GM04504 (cell line): Measurements from ENCODE around the gene NTN1.

Experiments used
- DNase-seq: peaks from one replicate; pipeline ENCODE4 v3.0.0-alpha.2; 2012; ENCODE audit warnings: low read depth

NTN1 gene

DNA sequence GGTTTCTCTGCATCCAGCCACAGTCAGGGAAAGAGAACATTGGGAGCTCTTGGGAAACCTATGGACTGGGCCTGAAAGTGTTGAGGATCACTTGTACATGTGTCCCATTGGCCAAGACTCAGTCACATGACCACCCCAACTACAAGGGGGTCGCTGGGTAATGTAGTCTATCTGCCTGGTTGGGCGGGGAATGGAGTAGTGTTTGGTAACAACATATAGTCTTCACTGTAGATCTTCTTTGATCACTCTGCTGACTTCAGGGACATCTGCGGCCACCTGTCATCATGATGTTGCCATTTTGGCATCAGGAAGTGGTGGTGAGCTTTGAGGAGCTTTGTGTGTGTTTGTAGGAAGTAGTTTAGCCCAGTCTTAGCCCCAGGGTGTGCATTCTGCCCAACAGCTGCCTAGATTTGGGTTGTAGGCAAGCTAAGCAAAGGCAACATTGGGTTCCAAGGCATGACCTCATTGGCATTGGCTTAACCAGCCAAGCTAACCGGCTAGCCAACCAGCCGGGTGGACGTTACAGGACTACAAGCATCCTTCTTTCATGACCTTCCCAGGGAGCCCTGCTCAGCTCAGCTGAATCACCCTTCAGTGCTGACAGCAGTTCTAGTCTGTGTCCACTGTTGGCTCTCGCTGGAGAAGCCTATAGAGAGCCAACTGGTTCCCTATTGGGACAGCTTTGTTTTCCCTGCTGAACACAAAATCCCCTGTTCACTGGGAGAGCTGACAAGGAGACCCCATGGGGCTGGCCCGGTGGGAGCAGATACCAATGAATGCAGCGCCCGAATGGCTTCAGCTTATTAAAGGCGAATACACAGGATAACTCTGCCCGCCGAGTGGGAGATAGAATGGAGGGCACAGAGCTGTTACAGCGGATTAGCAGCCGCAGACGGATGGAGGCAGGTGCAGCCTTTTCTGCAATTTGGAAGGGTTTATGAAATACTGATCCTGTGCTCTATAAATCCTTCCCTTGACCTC lies 178.6 kb downstream of the NTN1 start:
- DNase-seq: no peak

DNA sequence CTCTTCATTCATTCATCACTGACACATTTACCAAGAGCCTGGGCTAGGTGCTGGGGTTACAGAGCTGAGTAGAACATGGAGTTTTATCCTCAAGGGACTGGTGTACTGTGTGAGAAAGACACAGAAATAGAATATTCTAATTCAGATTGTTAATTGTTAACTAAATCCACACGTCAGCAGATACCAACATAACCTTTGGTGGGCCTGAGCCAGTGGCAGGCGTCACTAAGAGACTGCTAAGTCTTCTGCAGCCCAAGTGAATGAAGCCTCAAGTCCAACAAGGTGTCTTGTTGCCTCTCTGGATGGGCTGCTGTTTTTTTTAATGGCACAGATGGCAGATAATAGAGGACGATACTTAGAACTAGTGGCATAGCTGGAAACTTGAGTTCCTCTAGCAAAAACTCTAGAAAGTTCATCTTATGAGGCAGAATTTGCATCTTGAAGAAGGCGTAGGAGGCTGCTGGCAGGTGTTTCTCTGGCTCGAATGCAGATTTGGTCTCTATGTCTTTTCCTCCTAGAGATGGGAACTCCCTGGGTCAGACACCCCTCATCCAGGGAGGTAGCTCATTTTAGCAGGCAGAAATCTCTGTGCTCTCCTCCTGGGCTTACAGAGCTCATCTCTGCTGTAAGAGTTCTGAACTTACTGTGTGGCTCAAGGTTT lies 179.5 kb downstream of the NTN1 start:
- no peak for DNase-seq

DNA sequence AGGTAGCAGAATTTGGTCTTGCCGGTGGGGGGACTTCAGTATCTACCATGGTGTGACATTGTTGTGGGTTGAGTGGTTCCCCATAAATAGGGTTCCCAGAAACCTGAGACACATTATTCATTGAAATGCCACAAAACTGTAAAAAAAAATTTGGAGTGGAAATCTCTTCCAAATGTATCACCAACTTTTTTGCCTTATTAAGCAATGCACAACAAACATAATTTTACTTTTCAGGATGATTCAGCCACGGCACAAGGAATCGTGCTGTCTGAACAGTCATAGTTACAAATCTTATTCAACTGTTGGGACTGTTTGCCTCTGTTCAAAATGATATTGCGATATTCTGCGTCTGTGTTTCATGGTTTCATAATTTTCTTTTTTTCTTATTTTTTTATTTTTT lies 181.2 kb downstream of the NTN1 start:
- DNase-seq: peak; percentile 10

DNA sequence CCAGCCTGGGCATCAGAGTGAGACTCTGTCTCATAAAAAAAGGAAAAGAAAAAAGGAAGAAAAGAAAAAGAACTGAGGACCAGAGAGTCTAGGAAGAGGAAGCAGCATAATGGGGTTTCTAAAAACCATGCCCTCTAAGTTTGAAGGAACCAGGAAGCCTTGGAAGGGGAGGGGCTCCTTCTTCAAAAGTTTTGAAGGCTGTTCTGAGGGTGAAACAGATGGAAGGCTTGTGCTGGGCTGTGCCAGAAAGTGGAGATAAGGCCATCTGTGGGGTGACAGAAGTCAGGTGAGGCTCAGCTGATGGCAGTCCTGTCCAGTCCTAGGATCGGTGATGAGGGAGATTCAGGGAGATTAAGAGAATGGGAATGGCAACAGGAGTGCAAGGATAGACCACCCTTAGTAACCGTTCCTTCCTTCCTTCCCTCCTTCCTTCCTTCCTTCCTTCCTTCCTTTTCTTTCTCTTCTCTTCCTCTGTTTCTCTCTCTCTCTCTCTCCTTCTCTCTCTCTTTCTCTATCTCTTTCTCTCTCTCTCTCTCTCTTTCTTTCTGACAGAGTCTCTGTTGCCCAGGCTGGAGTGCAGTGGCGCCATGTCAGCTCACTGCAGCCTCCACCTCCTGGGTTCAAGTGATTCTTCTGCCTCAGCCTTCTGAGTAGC lies 182.6 kb downstream of the NTN1 start:
- no peak for DNase-seq

DNA sequence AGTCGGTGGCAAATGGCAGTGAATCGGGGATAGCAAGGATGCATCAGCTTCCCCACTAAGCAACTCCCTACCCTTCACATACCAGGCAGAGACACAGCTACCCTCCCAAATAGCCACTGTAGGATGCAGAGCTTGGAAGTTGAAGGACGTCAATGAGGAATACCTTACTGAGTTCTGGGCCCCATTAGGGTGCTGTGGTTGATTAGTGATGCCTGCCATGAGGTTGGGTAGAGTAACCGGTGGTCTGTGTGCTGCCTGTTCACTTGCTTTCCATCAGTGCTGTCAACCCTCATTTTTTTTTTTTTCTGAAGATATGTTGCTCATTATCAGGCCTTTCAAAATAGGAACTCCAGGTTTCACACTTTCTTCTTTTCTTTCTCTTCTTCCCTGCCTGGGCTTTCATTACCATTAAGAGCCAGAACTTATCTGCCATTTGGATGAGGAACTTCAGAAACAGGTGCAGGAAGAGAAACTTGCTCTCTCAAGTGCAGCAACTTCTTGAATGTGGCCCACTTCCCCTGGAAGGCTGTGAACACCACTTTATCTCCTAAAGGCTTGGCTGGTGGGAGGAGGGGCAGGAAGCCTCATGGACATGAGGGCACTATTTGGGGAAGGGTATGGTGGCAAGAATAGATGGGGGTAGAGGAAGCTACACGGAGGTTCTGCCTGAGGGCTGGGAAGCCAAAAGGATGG lies 183.5 kb downstream of the NTN1 start:
- no peak for DNase-seq

DNA sequence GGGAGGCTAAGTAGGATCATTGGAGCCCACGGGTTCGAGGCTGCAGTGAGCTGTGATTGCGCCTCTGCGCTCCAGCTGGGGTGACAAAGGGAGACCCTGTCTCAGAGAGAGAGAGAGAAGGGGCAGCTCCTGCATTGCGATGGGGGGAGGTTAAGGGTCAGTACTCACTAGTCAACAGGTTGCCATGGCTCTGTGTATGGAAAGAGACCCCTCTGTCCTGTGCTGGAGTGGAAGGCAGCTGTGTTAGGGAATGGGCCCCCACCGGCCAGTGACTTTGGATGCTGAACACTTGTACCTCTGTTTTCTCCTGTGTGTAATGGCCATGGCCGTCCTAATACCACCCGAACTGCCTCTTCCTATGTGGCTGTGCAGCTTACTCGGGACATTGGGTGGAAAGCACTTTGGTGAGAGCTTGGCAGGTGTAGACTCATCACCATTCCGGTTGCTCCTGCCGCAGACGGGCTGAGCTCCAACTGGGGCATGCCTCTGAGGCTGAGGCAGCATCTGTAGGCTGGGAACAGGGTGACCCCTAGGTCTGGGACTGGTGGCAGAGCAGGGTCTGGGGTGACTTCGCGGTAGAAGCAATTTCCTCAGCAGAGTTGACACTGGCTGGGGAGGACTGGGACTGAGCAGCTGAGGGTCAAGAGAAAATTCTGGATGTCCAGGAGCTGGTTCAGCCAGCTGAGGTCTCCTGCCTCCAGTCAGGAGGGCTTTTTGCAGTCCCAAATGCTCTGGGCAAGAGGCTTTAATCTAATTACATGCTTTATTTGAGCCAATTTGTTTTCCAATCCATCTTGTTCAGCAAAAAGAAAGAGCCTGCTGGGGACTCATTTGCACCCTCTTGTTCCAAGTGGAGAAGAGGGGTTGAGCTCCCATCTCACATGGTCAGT lies 184.5 kb downstream of the NTN1 start:
- no peak for DNase-seq

DNA sequence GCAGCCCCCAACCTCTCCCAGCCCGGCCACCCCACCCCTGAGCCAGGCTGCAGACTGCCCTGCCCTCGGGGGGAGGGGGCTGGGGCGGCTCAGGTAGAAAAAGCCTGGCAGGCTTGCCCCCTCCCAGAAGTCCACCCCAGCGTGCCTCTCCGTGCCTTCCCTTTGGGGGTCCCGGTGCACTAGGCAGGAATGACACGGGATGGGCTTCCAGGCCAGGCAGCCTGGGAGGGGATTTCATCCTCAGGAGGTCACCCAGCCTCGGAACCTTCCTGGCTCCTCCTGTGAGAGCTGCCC lies 185.0 kb downstream of the NTN1 start:
- DNase-seq: no peak

DNA sequence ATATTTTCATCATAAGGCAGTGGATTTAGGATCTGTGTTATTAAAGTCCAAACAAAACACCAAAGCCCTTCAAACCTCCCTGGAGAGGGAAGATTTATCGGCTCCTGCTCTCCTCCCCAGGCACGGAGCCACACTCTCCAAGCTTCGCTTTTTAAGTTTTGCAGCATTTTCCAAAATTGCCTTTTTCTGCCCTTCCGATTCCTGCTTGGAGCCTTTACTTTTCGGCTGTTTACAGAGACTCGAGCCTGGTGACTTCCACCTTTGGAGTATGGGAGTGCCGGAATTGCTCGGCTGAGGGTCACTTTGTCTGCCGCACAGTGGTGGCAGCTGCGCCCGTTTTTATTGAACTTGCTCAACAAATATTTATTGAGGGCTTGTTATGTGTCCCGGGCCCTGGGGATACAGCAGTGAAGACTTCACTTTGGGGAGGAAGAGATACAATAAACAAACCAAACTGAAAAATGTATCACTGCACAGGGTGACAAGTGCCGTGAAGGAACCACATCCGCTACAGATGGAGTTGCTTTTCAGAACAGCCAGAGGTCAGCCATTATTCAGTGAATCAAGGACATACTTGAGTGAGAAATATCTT lies 185.5 kb downstream of the NTN1 start:
- DNase-seq: no peak

DNA sequence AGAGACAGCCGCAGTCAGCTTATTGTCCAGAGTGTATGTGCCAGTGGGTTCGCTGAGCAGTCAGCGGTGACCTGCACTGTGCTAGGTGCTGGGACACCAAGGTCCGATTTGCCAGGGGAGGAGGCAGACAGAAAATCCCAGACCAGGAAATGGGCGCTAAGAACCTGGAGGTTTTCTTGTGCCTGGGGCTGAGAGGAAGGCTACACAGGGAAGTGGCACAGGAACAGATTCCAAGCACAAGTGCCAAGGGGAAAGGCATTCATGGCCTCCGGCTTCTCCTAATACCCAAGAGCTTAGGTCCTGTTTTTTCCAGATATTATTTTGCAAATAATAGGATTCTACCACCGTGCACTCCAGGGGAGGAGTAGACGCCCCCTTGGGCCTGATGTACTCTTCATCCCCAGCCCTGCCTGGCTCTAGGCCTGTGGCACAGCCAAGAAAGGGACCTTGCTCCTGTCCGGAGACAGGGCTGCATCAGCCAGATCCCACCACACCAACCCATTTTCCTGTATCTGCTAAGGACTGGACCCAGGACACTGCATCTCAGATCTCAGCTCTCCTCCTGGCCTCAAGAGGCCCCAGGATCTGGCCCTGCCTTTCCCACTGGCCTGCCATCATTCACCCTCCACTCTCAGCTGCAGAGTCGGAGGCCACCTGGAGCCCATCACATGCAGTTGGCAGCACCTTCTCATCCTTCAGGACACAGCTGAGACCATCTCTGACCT lies 187.2 kb downstream of the NTN1 start:
- no peak for DNase-seq

DNA sequence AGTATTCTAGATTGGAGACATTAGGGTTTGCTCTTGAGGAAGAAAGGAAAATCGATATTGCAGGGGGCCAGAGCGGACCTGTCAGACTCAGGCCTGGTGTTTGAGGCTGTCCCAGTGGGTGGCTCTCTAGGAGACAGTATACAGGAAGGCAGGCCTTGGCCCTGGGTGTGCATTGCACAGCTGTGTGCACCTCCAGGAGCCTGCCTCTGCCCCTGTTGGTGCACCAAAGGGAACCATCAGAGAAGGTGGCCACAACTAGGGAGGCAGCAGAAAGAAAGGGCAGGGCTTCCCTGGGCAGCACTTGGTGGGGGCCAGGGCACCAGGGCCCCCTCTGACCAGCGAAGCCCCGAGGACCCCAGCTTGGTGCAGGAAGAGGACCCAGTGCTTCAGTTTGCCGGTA lies 188.0 kb downstream of the NTN1 start:
- DNase-seq: no peak

DNA sequence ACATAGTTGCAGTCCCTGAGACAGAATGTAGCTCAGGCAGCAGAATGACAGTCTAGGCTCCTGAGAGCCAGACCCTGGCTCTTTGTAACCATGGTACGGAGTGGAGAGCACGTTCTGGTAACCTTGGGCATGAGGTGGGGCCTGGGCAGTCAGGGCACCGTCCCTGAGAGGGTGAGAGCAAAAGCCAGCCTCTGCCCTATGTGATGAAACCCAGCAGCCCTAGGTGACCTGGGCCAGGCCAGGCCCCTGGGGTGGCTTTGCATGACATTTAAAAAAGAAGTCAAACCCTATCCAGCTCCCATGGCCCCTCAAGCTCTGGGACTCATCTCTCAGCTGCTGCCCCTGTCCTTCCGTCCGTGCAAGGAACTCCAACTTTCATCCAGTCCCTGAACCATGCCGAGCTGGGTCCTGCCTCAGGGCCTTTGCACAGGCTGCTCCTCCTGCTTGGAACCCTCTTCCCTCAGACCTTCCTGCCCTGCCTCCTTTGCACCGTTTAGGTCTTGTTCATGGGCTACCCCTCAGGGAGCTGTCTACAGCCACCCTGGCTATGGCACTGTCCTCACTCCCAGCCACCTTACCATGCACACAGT lies 188.6 kb downstream of the NTN1 start:
- DNase-seq: no peak

DNA sequence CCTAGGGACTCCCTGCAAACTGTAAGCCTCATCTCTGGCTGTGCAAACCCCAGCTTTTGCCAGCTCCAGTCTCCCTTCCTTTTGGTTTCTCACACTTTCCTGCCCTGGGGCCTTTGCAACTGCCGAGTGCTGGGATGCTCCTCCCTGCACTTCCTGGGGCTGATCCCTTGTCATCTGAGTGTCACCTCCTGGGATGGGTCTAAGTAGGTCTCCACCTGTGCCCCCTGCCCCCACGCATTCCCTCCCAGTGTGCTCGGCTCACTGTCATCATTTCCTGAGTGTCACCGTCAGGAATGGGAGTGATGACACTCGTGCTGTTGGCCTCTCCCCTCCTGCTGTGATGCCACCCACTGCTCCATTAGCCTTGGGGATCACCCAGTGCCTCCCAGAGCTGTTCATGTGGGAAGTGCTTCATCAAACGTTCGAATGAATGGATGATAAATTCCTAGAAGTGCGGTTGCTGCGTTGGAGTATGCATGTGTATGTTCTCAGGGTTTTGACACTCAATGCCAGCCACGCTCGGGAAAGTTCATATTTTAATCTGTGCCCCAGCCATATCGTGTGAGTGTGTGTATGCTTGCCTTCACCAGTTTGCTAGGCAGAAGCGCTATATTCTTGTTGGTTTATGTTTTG lies 189.9 kb downstream of the NTN1 start:
- DNase-seq: no peak

DNA sequence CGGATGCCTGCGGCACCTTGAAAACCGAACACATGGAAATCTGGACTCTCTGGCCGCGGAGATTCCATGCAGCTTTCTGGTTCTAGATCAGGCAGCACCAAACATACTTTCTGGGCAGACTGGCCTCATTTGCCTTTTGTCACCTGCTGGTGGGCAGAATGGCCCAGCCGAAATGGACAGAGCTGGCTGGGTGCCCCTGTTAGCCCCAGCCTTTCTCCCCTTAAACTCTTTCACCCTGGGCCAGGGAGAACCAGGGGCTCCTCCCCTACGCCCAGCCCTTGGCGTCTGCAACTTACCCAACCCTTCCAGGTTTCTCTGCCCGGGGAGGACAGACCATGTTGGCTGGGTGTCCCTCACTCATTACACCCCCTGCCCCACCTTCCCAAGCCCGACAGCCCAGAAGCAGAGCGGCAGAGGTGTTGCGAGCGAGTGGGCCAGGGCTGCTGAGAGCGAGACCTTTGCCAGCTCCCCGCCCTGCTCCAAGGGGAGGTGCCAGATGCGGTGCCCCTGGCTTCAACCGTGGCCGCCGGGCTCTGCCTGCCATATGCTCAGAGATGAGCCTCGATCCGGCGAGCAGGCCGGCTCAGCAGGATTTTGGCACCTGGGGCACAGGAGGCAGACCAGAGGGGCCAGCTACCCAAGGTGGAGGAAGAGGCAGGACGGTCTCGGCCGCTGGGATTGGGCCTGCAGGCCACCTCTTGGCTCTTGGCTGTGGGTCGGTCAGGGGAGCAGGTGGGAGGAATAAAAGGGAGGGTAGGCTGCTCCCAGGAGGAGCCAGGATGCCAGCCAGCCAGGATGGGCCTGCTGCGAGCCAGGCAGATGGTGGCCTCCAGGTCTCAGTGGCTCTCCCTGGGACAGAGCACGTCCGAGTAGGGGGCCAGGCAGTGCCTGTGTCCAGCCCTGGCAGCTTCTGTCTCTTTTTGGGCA lies 191.3 kb downstream of the NTN1 start:
- DNase-seq: no peak

DNA sequence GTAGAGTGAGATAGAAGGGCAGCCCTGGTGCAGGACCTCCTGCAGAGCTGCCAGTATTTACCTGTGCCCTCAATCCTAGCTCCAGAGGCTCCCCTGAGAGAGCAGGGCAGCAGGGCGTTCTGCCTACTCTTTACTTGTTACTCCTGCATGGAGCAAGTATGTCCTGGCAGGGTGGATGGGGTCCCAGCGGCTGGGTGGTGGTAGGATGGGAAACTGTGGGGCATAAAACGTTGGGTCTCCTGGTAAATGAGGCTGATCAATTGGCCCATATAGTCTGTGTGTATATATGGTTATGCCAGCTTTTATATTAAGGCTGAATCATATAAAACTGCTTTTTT lies 192.0 kb downstream of the NTN1 start:
- no peak for DNase-seq

DNA sequence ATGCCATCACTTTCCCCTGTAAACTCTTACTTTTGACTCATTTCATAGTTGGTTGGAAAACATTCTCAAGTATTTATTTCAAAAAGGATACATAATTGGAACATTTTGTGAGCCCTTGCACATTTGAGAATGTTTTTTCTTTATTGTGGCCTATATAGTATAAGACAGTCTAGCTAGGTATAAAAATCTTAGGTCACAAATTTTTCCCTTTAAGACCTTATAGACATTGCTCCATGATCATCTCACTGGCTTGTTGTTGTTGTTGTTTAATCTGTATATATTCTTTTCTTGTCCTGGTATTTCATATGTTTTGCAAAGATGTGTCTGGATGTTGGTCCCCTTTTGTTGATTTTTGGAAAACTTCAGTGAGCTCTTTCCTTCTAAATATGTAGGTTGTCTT lies 194.2 kb downstream of the NTN1 start:
- no peak for DNase-seq

DNA sequence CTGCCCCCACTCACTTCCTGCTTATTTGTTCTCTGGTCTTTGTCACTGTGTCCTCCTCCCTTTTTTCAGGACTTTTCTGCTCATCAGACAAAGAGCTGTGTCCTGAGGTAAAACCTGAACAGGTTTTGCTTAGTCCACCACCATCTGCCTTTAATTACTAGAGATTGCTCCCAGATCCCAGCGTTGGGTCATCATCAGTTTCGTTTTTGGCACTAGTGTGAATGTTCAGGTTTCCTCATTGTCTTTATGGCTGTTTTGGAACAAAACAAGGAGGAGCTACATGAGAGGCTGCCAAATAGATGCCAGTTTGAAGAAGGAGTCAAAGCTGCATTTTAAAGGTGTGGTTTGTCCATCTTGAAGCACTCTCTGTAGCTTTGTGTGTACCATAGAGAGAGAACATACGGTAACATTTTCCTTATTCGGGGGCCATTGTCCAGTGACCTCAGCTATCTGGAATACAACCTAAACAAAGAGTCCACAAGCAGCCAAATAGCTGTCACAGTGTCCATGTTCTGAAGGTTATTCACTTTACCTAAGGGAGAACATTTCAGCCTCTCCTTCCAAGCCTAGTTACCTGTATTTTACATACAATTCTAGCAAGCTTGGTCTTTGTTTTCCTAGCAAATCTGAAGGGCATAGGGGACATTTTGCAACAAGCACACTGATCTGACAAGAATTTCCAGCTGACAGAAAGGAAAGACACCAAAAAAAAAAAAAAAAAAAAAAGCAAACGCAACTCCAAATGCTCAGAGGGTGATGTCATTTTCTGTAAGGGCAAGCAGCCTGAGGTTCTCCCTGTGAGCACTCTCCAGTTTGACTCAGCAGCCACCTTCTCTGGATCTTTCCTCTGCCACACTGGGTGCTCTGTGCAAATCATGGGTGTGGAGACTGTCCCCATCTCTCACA lies 196.1 kb downstream of the NTN1 start:
- peak; percentile 69 for DNase-seq

DNA sequence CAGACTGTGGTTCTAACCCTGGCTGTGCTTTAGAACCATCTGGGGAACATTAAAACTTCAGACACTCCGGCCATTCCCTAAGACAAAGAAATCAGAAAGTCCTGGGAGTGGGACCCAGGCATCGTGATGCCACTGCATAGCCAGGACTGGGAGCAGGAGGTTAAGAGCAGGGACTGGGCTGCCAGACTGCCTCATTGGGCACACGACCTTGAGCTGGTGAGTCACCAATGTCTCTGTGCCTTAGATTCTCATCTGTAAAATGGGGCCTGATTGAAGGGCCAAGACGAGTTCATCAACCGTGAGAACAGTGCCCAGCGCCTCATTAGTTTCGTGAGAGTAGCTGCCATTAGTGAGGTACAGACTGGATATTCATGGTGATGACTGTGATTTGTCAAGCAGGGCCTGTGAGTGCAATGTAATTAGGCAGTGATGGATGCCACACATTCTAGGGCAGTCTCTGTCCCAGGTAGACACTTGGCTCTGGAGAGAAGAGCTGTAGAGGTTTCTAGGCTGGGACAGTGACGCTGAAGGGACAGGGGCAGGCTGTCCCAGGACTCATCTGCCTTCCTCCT lies 196.8 kb downstream of the NTN1 start:
- DNase-seq: no peak
